HG02840 (cell line): ENCODE results near the gene UMODL1.

Source experiments
- ATAC-seq: cut with Tn5 transposase; IDR thresholded peaks from one replicate; pipeline ENCODE4 v1.9.1; 2021; ENCODE audit warnings: mild to moderate bottlenecking, moderate library complexity, moderate number of reproducible peaks; ENCODE audit not compliant: unreplicated experiment, low FRiP score

The UMODL1 gene

GRCh38 chr21:42144679-42145568 is 73.8 kb downstream of the UMODL1 start:
- no peak for ATAC-seq

GRCh38 chr21:42145569-42146272 is 74.6 kb downstream of the UMODL1 start:
- no peak for ATAC-seq

- ATAC-seq = no peak
Measured at GRCh38 chr21:42146273-42146805, 75.2 kb downstream of the UMODL1 start.

GRCh38 chr21:42146821-42147220 is 75.7 kb downstream of the UMODL1 start:
- ATAC-seq = no peak

- ATAC-seq = no peak
Measured at GRCh38 chr21:42147386-42148020, 76.4 kb downstream of the UMODL1 start.

GRCh38 chr21:42148097-42148496 is 77.0 kb downstream of the UMODL1 start:
- no peak for ATAC-seq

- no peak for ATAC-seq
Measured at GRCh38 chr21:42148584-42148983, 77.5 kb downstream of the UMODL1 start.

GRCh38 chr21:42149656-42150473 is 78.7 kb downstream of the UMODL1 start:
- no peak for ATAC-seq

- no peak for ATAC-seq
Measured at GRCh38 chr21:42150474-42151085, 79.5 kb downstream of the UMODL1 start.

- ATAC-seq = no peak
Measured at GRCh38 chr21:42151148-42151947, 80.2 kb downstream of the UMODL1 start.

GRCh38 chr21:42151948-42152220 is 80.8 kb downstream of the UMODL1 start:
- ATAC-seq = no peak

GRCh38 chr21:42153046-42153686 is 82.0 kb downstream of the UMODL1 start:
- ATAC-seq = no peak

- no peak for ATAC-seq
Measured at GRCh38 chr21:42153746-42154145, 82.6 kb downstream of the UMODL1 start.

GRCh38 chr21:42154237-42155044 is 83.3 kb downstream of the UMODL1 start:
- no peak for ATAC-seq

- ATAC-seq = no peak
Measured at GRCh38 chr21:42155045-42155855, 84.1 kb downstream of the UMODL1 start.

GRCh38 chr21:42156690-42157605 is 85.8 kb downstream of the UMODL1 start:
- ATAC-seq = no peak
